Pons (tissue), 1 donor: Measurements from ENCODE around the gene SLC6A17.

Experiments
- DNase-seq: peaks from one replicate; pipeline ENCODE4 v3.0.0-alpha.2; 2016; ENCODE audit warnings: low spot score

Gene SLC6A17

DNA sequence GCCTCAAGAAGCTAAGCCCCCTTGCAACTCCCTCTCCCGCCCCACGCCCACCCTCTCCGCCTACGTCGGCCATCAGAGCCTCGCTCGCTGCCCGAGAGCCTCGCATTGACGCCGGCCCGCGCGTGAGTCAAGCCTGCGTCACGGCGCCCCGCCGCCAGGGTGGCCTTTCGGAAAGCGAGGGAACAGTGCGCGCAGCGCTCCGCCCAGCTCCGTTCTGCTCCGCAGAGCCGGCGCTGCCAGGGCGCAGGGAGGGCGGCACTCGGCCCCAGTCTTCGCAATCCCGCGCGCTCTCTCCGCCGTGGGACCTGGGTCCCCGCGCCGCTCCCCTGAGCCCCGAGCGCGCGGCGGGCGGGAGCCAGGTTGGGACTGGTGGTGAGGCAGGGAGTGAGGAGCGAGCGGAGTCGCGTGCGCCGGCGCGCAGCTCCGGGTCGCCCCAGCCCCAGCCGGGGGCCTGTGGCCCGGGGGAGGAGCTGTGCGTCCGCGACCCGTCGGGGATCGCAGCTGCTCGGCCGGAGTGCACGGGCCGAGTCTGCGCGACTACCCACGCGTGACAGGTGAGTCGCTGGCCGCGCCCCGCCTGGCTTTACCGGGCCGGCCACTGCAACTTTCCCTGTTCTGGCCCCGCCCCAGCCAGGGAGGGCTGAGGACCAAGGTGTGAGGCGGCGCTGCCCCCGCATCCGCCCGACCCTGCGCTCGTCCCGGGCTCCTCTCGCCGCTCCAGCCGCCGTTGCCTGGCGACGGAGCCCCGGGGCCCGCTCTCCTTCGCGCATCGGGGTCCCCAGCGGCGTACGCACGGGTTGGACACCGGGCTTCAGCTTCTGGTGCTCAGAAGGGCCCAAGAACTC is at the start of gene SLC6A17:
Gene SLC6A17 (plus strand): TSS at position 165 of the 845 bp plus-strand sequence. CDS start 16,436 bp downstream, outside the sequence.
- no peak for DNase-seq

DNA sequence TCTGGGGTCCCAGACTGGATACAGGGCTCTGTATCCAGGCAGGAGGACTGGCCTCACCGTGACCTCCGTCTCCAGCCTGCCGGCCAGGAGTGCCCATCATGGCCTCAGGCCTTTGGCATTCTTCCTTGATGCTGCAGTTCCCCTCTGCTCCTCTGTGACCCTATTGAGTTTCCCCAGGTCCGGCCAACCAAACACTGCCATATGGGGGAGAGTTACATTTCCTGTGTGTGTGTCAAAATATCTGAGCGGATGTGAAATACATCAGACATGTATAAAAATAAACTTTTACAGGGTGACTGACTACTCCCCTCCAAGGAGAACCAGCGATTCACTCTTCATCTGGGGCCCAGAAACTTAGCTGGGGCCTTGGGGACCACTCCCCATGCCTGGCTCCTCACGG is 48.2 kb upstream of the SLC6A17 start:
- no peak for DNase-seq

DNA sequence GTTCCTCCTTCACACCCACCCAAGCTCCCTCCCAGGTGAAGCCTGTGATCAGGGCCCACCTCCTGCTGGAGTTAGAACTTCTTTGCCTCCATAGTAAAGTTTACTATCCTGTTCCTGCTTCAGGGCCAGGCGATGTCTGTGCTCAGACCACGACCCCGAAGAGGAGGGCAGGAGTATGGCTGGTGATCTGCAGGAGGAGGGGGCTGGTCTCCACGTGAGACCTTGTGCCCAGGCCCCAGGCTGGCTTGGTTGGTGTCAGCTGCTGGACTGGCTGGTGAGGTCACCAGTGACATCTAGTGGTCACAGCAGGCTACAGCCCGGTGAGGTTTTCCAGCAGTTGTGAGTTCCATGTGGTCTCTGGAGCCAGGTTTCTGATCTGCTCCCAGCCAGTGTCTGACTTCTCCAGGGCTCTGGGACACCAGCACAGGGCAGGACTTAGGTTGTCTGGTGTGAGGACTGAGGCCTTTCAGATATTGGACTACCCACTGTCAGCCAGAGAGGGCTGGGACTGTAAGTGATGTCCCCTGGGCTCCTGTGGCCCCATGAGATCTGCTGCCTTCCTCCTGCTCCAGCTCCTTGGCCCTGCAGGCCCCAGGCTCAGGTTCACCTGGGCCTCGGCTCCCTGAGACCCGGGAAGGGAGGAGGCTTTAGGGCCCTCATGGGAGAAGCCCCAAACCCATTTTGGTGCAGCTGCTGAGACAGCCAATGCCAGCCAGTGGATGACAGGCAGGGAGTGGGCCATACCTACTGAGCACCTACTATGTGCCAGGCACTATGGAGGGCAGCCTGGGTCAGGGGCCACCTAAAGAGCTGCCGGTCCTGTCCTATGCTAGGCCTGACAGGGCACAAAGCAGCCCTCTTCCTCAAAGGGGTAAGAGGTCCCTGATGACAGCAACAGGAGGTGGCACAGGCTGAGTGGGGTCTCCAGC is 44.0 kb upstream of the SLC6A17 start:
- DNase-seq, result peak; percentile 63

DNA sequence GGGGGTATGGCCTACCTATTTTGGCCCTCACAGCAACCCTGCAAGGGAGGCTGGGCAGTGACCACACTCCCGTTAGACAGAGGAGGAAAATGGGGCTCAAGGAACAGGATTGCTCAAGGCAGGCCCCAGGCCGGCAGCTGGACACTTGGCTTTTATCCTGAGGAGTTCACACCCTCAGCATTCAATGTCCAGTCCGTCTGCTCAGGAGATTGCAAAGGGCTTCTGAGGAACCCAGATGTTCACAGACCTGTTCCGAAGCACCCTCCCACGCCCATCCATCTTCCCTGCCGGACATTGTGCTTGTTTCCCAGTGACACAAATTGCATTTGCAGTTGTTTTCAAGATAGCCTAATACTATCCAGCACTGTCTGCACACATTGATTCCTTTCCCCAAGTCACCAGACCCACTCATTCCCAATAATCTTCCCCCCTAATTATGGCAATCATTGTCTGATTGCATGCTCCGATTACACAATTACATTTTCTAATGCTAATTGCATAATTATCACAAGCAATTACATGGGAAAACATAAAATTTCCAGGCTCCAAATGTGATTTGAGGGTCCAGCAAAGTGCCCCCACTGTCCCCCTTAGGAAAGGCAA is 42.3 kb upstream of the SLC6A17 start:
- no peak for DNase-seq

DNA sequence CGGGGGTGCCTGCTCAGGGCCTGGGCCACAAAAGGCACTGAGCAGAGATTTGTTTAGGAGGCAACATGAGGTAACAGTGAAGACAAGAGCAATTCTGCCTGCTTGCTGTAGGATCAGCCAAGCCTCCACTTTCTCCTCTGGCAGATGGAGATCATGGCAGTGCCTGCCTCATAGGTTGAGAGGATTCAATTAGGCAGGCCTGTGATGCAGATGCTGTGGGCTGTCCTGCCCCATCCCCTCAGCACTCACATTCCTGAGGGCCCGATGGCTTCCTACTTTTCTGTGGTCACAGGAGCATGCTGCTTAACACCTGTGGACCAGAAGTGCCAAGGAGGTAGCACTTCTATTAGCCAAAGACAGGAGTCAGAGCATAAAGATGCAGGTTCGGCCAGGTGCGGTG is 39.2 kb upstream of the SLC6A17 start:
- DNase-seq, result no peak

DNA sequence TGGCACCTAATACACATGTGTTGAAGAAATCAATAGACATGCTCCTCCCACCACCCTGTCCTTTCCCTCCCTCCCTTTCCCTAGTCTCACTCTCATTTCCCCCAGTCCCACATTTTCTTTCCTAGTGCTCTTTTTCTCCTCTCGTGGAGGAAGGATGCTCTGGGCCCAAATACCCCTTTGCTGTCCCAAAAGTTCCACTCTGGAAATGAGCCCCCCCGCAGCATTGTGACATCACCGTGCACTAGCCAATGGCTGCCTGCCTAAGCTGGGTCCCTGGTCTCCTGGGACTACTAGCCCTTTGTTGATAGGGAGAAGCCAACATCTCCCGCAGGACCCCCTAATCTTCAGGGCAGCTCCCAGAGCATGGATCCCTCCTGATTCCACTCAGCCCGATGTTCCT is 38.2 kb upstream of the SLC6A17 start, which contains the start of gene UBL4B:
Gene UBL4B (plus strand): TSS at position 301 of the 400 bp plus-strand sequence. CDS start 92 bp downstream, at position 393.
- DNase-seq, result no peak

DNA sequence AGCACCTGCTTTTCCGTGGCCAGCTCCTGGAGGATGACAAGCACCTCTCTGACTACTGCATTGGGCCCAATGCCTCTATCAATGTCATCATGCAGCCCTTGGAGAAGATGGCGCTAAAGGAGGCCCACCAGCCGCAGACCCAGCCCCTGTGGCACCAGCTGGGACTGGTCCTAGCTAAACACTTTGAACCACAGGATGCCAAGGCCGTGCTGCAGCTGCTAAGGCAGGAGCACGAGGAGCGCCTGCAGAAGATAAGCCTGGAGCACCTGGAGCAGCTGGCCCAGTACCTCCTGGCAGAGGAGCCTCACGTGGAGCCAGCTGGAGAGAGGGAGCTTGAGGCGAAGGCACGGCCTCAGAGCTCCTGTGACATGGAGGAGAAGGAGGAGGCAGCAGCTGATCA is 37.6 kb upstream of the SLC6A17 start:
- no peak for DNase-seq

DNA sequence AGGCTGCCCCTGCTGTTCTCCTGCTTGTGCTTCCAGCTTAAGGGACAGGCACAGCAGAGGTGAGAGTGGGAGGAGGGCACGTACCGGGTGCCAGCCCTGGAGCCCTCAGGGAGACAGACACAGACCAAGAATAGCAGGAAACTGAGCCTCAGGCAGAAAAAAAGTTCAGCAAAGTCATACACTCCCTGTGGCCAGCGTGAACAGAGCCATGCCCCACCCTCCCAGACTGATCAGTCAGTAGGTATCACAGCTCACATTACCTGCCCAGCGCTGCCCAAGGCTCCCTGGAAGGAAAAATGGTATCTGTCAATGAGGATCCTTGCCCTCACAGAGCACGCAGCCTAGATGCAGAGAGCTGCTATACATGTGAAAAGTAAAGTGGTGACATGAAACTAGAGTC is 36.7 kb upstream of the SLC6A17 start:
- no peak for DNase-seq

DNA sequence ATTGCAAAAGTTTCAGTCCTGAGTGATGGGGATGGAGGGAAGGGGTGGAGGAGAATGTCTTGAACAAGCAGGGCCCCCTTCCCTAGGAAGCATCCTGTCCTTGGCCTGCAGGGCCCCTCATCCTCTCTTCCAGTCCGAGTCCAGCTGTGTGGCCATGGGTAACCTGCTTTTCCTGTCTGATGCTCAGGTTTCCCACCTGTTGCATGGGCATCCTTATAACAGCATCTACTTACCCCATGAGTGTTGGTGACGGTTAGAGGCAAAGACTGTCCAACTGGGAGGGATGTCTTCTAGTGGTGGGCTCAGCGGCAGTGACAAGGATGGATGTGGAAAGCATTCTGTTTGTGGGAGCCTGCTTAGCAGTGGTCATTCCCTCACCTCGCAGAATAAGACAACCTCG is 36.1 kb upstream of the SLC6A17 start:
- no peak for DNase-seq

DNA sequence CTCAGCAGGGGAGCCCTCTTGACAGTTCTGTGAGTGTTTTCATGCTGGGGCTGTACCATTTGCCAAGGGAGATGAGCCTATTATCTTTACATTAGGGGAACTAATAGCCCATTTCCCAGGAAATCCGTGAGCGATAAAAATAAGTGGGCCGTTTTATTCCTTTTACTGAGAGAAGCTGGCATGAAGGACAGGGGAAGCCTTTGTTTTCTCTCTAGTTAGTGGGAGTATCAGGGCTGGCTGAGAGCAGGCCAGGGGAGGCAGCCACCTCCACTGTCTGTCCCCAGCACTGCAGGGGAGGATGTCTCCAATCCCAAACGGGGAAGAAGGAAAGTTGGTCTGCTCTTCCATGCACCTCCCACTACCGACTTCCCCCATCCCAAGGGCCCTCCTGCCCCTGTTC is 35.5 kb upstream of the SLC6A17 start:
- DNase-seq, result peak; percentile 29

DNA sequence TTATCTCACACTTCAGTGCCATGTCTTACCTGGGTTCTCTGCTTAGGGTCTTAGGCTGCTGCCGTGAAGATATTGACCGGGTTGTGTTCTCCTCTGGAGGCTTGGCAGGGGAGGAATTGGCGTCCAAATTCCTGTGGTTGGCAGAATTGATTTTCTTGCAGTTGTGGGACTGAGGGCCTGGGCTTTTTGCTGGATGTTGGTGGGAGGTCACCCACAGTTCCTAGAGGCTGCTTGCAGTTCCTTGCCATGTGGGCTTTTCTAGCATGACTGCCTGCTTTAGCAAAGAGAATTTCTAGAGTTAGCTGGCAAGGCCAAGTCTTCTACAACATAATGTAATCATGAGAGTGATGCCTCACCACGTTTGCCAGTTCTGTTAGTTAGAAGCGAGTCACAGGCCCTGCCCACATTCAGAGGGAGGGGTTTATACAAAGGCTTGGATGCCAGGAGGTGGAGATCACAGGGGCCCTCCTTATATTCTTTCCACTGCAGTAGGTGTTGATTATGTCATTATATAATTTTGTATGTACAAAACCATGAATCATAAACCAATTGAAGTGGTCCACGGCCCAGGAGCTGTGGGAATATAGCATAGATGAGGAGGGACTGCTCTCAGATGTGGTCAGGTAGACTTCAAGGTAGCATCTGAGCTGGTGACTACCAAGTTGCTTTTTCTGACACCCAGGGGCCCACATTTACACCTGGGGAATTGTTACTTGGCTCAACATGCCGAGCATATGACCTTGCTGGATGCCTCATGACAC is 31.5 kb upstream of the SLC6A17 start:
- no peak for DNase-seq

DNA sequence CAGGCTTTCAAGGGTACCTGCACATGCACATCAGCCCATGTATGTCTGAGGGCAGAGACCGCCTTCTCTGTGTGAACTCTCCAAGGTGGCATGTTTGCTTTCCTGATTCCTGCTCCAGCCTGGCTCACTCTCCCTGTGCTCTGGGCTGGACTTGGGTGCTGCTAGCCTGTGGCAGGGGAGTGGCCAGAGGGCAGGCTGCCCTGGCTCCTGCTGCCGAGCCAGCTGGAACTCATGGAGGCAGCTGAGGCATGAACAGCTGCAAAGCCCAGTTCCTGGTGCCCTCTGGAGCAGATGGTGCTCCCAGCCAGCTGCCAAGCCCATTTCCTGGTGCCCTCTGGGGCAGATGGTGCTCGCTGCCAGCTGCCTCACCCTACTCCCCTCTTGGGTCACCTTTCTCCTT is 30.5 kb upstream of the SLC6A17 start:
- no peak for DNase-seq

DNA sequence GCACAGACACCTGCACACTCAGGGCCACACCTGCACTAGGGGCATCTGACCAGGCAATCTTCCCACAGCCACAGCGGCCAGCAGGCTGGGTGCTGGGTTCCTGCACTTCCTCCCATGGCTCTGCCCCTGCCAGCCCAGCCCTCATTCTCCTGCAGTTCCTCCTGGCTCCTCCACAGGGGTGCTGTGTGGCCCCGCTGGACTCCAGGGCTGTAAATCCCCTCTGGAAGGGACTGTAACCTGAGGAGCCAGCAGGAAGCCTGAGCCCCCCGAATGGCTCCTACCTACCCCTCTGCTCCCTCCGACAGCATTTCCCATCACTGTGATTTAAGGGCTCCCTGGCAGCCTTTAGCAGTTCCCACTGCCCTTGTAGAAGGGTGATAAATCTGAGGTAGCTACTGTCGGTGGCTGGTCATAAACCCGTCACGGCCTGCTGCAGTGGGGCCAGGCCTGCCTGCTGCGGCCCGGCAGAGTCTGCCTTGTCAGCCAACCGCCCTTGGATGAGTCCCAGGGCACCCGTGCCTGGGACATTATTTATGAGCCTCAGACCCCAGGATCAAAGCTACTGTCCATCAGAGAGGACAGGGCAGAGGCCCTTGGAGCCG is 29.2 kb upstream of the SLC6A17 start:
- DNase-seq, result no peak

DNA sequence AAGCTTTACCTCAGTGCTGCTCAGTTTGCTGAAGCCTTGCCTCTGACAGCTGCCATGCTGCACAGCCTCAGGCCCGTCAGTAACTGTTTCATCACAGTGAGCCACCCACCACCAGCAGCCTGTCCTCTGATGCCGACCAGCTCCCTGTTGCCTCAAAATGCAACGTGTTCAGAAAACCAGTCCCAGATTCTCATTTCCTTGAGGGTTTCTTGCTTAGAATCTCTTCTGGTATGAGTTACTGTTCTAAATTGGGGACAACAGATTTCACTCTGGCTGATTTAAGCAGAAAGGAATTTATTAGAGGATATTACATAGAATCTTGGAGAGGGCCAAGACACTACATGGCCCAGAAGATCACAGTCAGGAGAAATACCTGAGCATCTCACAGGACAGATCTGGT is 27.1 kb upstream of the SLC6A17 start:
- DNase-seq, result no peak

DNA sequence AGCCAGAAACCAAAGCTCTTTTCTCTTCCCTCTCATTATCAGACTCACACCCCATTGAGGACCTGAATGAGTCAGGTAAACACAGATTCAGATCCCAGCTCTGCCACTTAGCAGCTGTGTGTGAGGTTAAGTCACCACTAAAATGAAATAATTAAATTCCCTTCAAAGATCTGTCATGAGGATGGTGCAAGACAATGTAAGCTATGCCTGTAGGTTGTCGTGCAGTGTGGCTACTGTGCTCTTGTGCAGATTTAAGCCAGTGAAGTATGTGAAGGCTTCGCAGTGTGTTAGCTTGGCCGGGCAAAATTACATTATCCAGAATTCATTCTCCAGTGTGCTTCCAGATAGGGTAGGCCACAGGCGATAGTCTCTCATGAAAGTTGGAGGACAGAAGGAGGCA is 24.5 kb upstream of the SLC6A17 start:
- no peak for DNase-seq

DNA sequence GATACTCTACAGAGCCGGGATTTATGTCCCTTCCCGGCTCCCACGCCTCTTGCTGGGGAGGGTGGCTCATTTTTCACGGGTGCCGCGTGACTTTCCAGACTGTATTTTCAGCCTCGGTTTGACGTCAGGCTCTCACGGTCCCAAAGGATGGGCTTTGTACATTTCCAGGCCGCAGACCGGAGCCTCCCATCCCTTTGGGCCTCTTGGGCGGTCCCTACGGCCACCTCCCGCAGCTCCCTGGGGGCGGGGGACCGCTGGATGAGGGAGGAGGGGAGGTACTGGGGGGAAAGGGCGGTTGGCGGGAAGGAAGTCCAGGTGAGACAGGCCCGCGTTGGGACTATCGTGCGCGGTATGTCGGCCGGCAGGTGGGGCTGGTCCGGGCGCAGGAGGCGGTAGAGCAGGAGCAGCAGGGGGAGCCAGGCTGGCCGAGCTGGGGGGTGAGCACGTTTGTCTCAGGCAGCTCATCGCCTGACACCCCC is 20.1 kb upstream of the SLC6A17 start:
- DNase-seq, result no peak

DNA sequence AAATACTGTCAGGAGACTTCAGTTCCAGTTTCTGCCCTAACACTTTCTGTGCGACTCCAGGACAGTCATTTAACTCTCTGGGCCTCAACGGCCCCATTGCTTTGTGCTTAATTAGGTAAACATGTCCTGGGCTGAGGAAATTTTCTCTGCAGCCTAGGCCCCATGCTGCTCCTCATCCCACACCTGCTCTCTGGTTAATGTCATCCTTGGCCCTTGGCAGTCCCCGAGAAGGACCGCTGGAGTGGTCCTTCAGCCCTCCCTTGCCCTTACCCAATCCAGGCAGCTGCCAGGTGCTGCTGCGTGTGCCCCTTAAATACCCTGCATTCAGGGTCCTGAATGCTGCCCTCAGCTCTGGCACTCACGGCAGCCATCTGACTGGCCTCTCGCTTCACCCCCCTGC is 19.3 kb upstream of the SLC6A17 start:
- DNase-seq, result no peak

DNA sequence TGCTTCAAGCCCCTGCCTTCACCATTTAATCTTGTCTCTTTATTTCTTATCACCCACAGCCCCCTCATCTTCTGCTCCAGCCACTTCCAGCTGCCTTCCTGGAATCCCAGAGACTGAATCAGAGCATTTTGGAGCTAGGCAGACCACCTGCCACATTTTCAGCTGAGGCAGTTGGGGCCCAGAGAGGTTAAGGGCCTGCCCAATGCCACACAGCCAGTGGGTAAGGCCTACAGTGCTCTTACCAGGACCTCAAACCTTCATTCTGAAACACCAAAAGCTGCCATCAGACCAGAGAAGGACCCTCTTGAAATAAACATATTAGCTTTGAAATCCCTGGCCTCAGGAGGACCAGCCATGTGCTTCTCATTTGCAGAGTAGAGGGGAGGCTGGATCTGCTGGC is 17.6 kb upstream of the SLC6A17 start:
- no peak for DNase-seq

DNA sequence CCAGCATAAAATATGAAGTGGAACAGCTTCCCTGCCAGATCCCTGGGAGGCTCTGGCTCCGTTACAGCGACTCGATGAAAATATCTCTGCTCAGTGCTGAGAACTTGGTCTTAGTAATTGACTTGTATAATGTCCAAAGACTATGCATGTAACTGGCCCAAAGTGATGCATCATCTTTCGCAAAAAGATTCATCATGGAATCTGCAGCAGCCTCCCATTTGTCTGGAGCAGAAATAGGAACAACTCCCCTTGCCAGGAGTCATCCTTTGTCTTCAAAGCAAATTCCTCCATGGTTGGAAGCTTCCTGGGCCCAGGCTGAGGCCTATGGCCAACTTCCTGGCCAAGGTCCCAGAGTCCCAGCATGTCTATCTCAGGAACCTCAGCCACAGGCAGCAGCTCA is 16.9 kb upstream of the SLC6A17 start:
- peak; percentile 11 for DNase-seq

DNA sequence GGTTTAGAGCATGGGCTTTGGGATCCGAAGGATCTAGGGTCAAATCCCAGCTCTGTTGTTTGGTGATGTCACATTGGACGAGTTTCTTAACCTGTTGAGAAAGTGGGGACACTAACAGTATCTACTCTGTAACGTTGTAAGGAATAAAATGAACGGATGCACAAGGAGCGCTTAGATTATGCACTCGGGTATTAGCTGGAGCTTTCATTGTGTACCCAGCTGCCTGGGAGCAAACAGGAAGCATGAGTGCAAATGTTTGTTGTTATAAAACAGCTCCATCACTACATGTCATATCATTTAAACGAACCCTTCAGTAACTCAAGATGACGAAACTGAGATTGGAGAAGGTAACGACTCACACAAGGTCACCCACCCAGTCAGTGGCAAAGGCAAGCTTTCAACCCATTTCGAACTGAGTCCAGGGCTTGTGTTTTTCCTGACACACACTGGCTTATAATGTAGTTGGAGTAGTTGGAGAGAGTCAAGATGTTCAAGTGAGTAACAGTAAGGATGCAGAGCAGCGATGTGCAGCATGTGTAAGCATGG is 16.2 kb upstream of the SLC6A17 start:
- no peak for DNase-seq

DNA sequence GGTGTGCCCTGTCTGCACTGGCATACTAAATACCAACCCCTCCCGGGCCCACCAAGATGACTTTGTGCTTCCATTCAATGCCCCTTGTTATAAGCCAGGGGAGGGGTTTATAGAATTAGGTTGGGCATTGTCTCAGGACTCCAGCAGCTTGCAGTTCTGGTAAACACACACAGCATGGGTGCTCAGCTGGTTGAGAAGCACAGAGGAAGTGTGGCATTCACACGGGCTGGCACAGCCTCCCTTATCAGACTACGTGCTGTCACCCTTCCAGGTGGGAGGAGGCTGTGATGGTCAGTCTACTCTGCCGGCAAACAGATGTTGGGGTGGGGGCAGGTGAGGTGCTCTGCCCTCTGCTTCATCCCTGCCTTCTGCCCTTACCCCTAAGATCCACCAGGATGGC is 15.0 kb upstream of the SLC6A17 start:
- DNase-seq, result no peak
